Neural progenitor cell (in vitro differentiated cells): ENCODE measurements around the gene HFM1.

Experiments used
- EZH2 ChIP-seq: fragments of 200-600 bp; sonication (generic); IDR thresholded peaks from 2 replicates; pipeline ENCODE4 v1.6.1; 2017; ENCODE audit warnings: antibody characterized with exemption, mild to moderate bottlenecking, moderate library complexity
- EZH2phosphoT487 ChIP-seq: fragments of 200-600 bp; sonication (generic); IDR thresholded peaks from 2 replicates; pipeline ENCODE4 v1.6.1; 2017; ENCODE audit warnings: antibody characterized with exemption
- TF ChIP-seq, protein P1 (sequence below): fragments of 200-600 bp; sonication (generic); IDR thresholded peaks from 2 replicates; pipeline ENCODE4 v1.5.1; 2017; ENCODE audit warnings: antibody characterized with exemption, mild to moderate bottlenecking

DNA sequence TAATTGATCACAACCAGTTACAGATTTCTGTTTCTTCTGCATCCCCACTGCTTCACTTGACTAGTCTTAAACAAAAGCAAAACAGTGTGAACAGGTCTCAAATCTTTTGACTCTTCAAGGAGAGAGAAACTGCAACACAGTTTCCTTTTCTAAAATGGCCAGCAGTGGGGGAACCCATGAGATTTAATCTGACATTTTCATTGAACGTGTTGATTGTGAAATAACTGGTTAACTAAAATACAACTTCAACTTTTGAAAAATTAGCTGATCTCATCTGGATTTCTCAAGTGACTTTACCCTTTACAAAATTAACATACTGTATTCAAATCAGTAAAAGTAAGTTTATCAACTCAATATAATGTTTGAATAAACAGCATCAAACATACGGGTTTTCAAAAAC lies 143.0 kb downstream of the HFM1 start:
- TF ChIP-seq, protein P1, sequence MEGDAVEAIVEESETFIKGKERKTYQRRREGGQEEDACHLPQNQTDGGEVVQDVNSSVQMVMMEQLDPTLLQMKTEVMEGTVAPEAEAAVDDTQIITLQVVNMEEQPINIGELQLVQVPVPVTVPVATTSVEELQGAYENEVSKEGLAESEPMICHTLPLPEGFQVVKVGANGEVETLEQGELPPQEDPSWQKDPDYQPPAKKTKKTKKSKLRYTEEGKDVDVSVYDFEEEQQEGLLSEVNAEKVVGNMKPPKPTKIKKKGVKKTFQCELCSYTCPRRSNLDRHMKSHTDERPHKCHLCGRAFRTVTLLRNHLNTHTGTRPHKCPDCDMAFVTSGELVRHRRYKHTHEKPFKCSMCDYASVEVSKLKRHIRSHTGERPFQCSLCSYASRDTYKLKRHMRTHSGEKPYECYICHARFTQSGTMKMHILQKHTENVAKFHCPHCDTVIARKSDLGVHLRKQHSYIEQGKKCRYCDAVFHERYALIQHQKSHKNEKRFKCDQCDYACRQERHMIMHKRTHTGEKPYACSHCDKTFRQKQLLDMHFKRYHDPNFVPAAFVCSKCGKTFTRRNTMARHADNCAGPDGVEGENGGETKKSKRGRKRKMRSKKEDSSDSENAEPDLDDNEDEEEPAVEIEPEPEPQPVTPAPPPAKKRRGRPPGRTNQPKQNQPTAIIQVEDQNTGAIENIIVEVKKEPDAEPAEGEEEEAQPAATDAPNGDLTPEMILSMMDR: no peak
- TF ChIP-seq EZH2phosphoT487 (no peak), EZH2 (no peak)
